ENCODE results near the gene TRIM32. TPM values are rescaled to one million over a fixed set of nuclear protein-coding genes. Genes with fewer than 3 reads are reported as not detected.

TRIM32 gene
- polyA plus RNA-seq, 1 experiment = 35.1 TPM

- Histone ChIP-seq H3K4me3 (ENCODE audit: low read depth, low read length) (no peak overlapping the region), H3K27me3 (ENCODE audit: control insufficient read depth, insufficient read depth, low read length) (no peaks in the 10 kb centered on the region), H3K36me3 (ENCODE audit: control insufficient read depth, insufficient read depth, low read length) (peaks cover 4% of the 10 kb centered on the region; the same call in 1 of the 2 replicates)
- CTCF ChIA-PET = interaction anchor here (0.9 kb wide), 1 partner anchor 10 kb away, joined by 3 read pairs; no protein-coding TSS in a partner anchor
- POLR2A ChIA-PET = no interaction called here
- TF ChIP-seq CTCF (IDR thresholded peaks at IDR 0.05; ENCODE audit: insufficient read depth, low read depth, low read length) = no peak
- DNase-seq (ENCODE audit: low read depth) = no peak
Measured at GRCh38 chr9:116704470-116704869, 17.4 kb downstream of the TRIM32 start.

- Histone ChIP-seq H3K27me3 (ENCODE audit: control insufficient read depth, insufficient read depth, low read length) (no peaks in the 10 kb centered on the region), H3K4me3 (ENCODE audit: low read depth, low read length) (no peak overlapping the region), H3K36me3 (ENCODE audit: control insufficient read depth, insufficient read depth, low read length) (no peaks in the 10 kb centered on the region)
- no peak for TF ChIP-seq CTCF (IDR thresholded peaks at IDR 0.05; ENCODE audit: insufficient read depth, low read depth, low read length)
- no peak for DNase-seq (ENCODE audit: low read depth)
- POLR2A ChIA-PET = no interaction called here
- CTCF ChIA-PET = no interaction called here
Measured at GRCh38 chr9:116705531-116705930, 18.4 kb downstream of the TRIM32 start.

GRCh38 chr9:116706310-116707290 is 19.5 kb downstream of the TRIM32 start:
- no peak for TF ChIP-seq CTCF (IDR thresholded peaks at IDR 0.05; ENCODE audit: insufficient read depth, low read depth, low read length)
- DNase-seq (ENCODE audit: low read depth) = no peak
- ChIA-PET CTCF (no interaction called here), POLR2A (no interaction called here)
- no peaks in the 10 kb centered on the region for H3K36me3 ChIP-seq (ENCODE audit: control insufficient read depth, insufficient read depth, low read length)
- H3K4me3 ChIP-seq (ENCODE audit: low read depth, low read length) = no peak overlapping the region
- no peaks in the 10 kb centered on the region for H3K27me3 ChIP-seq (ENCODE audit: control insufficient read depth, insufficient read depth, low read length)

- TF ChIP-seq CTCF (IDR thresholded peaks at IDR 0.05; ENCODE audit: insufficient read depth, low read depth, low read length) = no peak
- DNase-seq (ENCODE audit: low read depth) = no peak
- POLR2A ChIA-PET = no interaction called here
- Histone ChIP-seq H3K27me3 (ENCODE audit: control insufficient read depth, insufficient read depth, low read length) (no peaks in the 10 kb centered on the region), H3K36me3 (ENCODE audit: control insufficient read depth, insufficient read depth, low read length) (no peaks in the 10 kb centered on the region), H3K4me3 (ENCODE audit: low read depth, low read length) (no peak overlapping the region)
- CTCF ChIA-PET = interaction anchor here (1.4 kb wide), 1 partner anchor 24 kb away, joined by 8 read pairs; no protein-coding TSS in a partner anchor
Measured at GRCh38 chr9:116712781-116713180, 25.7 kb downstream of the TRIM32 start.

GRCh38 chr9:116713271-116713670 is 26.2 kb downstream of the TRIM32 start:
- Histone ChIP-seq H3K27me3 (ENCODE audit: control insufficient read depth, insufficient read depth, low read length) (no peaks in the 10 kb centered on the region), H3K4me3 (ENCODE audit: low read depth, low read length) (no peak overlapping the region), H3K36me3 (ENCODE audit: control insufficient read depth, insufficient read depth, low read length) (no peaks in the 10 kb centered on the region)
- TF ChIP-seq CTCF (IDR thresholded peaks at IDR 0.05; ENCODE audit: insufficient read depth, low read depth, low read length) = no peak
- CTCF ChIA-PET = interaction anchor here (1.4 to 1.7 kb wide), 2 partner anchors 12 to 24 kb away, joined by 4 to 8 read pairs; no protein-coding TSS in a partner anchor
- no peak for DNase-seq (ENCODE audit: low read depth)
- POLR2A ChIA-PET = no interaction called here
